GM21825 (cell line): ENCODE results near the gene BEST2.

ENCODE experiments used
- ATAC-seq: cut with Tn5 transposase; IDR thresholded peaks from one replicate; pipeline ENCODE4 v1.9.1; 2021; ENCODE audit warnings: mild to moderate bottlenecking, moderate library complexity; ENCODE audit not compliant: unreplicated experiment

Gene BEST2

GRCh38 chr19:12766051-12766521 is 14.5 kb downstream of the BEST2 start:
- no peak for ATAC-seq

DNA sequence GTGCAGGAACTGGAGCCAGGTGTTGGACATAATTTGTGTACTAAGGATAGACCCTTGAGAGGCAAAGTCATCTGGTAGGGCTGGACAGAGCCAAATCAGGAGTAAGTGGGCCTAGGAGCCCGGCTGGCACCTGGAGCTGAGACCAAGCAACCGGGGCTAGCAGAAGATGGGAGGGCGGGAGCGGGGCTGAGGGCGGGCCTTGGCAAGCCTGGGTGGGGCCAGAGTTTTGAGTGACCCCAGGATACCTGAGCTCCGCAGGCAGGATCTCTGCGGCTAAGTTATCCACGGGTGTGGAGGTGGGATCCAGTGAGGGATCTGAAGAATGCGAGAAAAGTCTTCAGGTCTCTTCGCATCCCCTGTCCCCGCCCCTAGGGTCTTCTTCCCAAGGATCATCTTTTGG is 15.6 kb downstream of the BEST2 start:
- ATAC-seq, result no peak

- no peak for ATAC-seq
Observed at GRCh38 chr19:12767666-12768065, 16.1 kb downstream of the BEST2 start.

DNA sequence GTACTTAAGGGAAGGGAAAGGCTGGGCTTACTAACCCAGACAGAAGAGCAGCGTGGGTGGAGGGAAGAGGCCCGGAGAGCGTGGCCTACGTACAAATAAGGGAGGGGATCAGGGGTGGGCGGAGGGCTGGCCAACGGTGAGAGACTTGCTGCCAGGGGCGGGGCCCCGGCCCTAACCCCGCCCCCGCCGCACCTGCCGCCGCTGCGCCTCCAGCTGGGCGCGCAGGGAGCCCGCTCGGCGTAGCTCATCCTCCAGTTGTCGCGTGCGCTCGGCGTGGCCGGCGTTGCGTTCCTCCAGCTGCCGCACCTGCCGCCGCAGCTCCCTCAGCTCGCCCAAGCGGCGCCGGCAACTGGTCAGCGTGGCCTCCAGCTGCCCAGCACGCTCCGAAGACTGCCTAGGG is 18.1 kb downstream of the BEST2 start:
- ATAC-seq, result no peak

- no peak for ATAC-seq
Observed at GRCh38 chr19:12770922-12771321, 19.3 kb downstream of the BEST2 start.

- no peak for ATAC-seq
Observed at GRCh38 chr19:12772323-12772722, 20.7 kb downstream of the BEST2 start.

GRCh38 chr19:12773571-12773970 is 22.0 kb downstream of the BEST2 start:
- no peak for ATAC-seq

DNA sequence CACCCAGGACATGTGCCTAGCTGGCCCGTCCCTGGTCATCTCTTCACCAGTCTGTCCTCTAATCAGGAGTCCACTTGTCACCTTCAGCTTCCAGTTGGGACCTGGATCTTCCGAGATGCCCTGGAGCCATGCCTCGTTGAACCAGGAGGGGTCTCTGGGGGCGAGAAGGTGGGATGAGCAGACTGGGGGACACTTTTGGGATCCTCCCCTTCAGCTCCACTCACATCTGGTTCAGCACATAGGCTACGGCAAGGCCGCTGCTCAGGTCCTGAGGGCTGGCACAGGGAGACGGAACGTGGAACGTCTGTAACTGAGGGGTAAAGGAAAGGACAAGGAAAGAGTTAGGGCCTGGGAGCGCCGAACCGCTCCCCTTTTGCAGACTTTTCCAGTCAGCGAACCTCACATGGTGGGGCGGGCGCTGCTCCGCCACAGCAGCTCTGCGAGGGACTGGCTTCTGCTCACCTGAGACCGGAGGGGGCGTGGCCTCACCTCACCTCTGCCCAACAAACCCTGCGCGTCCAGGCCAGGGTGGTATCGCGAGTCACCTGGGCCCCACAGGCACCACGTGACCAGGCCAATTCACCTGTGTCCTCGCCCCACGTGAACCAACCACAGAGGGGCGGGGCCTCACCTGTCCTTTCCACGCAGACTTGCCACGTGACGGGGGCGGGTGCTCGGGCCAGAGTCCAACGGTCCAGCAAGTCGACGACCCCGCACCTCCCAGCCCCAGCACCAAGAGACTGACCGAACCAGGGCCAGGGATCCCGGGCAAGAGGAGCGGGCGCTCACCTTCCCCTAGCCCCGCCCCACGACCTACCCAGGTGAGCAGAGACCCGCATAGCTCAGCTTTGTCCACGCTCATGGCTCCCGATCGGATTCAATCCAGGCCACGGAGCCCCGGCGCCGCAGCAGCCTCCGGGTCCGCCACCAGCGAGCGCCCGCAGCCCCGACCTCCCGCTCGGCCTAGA is 23.3 kb downstream of the BEST2 start, which contains the start of gene HOOK2:
TSS of gene HOOK2 (minus strand) at position 965 of the 968 bp plus-strand sequence. CDS start at position 862, 103 bp downstream.
- no peak for ATAC-seq

GRCh38 chr19:12777217-12778016 is 25.8 kb downstream of the BEST2 start:
- ATAC-seq, result no peak

DNA sequence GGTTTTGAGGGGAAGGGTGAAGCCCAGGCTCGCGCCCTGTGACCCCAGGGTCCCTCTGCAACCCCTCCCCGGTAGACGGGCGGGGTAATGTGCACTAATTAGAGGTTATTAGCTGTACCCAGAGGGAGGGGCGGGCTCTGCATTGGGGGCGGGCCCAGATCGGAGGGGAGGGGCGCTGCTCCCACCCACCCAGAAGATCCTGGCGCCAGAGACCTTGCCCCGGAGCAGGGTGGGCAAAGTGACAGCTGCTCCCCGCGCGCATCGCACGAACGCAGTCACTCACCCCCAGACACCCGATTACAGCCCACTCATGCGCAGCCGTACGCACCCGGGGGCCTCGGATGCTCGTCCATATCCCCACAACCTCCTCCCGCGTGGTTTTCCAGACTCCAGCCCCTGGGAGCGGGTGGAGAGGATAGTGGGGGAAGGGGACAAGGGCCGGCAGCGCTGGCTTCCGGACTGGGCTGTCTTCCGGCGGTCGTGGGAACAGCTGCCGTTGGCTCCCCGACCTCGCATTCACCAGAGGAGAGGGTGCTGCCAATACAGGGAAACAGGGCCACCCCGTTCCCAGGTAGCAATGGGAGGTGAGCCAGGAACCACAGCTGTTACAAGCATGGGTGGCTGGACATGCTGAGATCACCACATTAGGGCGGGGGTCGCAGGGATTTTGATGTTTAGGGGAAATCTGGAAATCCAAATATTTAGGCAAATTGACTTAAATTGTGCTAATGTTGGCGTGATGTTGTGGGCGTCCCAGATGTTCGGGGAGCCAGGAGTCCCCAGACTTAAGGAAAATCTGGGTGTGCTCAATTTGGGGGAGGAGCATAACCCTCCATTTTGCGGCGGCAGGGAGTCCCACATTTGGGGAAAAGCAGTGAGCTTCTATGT is 26.7 kb downstream of the BEST2 start:
- ATAC-seq, result no peak

- ATAC-seq, result no peak
Observed at GRCh38 chr19:12778905-12779161, 27.2 kb downstream of the BEST2 start.

- ATAC-seq, result no peak
Observed at GRCh38 chr19:12779162-12779993, 27.8 kb downstream of the BEST2 start.

DNA sequence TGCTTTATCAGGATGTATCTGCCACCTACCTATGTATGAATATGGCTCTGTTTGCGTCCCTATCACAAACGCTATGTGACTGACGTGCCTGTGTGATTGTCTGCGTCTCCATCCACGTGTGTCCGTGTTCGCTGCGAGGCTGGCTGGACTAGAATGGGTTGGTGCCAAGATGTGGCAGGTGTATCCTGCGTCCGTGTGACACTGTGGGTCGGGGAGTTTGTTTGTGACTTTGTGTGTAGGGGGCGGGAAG is 30.5 kb downstream of the BEST2 start:
- no peak for ATAC-seq

- no peak for ATAC-seq
Observed at GRCh38 chr19:12782424-12783290, 31.1 kb downstream of the BEST2 start.

DNA sequence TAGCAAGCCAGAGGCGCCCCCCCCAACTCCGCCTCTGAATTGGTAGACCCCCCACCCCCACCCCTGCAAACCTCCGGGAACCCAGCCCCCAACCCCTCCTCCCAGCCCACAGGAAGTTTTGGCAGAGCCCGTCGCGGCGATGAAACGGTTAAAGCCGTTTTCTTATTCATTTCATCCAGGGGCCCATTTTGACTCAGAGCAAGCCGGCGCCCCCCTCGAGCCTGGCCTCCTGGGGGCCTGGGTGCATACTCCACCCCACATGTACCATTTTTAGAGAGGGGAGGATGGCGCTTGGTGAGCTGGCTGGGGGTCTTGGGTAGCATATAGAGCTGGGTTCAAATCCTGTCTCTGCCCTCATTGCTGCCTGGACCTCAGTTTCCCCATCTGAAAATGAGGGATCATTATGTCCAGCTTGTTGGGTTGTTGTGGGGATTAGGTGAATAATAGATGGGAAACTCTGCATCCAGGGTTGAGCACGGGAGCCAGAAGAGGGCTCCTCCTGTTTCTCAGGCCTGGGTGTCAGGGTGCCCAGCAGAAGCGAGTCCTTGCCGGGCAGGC is 31.8 kb downstream of the BEST2 start:
- no peak for ATAC-seq

- no peak for ATAC-seq
Observed at GRCh38 chr19:12783849-12784393, 32.3 kb downstream of the BEST2 start.

- no peak for ATAC-seq
Observed at GRCh38 chr19:12784394-12784870, 32.8 kb downstream of the BEST2 start.

GRCh38 chr19:12784871-12785430 is 33.4 kb downstream of the BEST2 start:
- ATAC-seq, result no peak
